ENCODE results near the gene HLF. TPM values are rescaled to one million over a fixed set of nuclear protein-coding genes. Genes with fewer than 3 reads are reported as not detected.

HLF gene
- total RNA-seq, 1 donor from 2014 or later = 35.7 TPM

GRCh38 chr17:55299890-55300289, 35.1 kb downstream of the HLF start:
- DNase-seq (ENCODE audit: missing footprints) = no peak
- no peak for ATAC-seq
- intact Hi-C loops (cut with DNase I) = loop anchor here (5.0 to 10.0 kb wide), 2 partner anchors 45 to 143 kb away; no protein-coding TSS in a partner anchor

GRCh38 chr17:55300479-55301290, 35.9 kb downstream of the HLF start:
- DNase-seq (ENCODE audit: missing footprints) = no peak
- intact Hi-C loops (cut with DNase I) = no loop called here
- ATAC-seq = no peak

- intact Hi-C loops (cut with DNase I) = no loop called here
- DNase-seq (ENCODE audit: missing footprints) (no peak), ATAC-seq (peak; percentile 47)
These were observed 37.0 kb downstream of the HLF start for GRCh38 chr17:55301521-55302406.

GRCh38 chr17:55302407-55302787, 37.6 kb downstream of the HLF start:
- intact Hi-C loops (cut with DNase I) = no loop called here
- DNase-seq (ENCODE audit: missing footprints) (no peak), ATAC-seq (no peak)

GRCh38 chr17:55303008-55303493, 38.3 kb downstream of the HLF start:
- ATAC-seq (no peak), DNase-seq (ENCODE audit: missing footprints) (no peak)
- intact Hi-C loops (cut with DNase I) = no loop called here

GRCh38 chr17:55303701-55304145, 39.0 kb downstream of the HLF start:
- ATAC-seq (no peak), DNase-seq (ENCODE audit: missing footprints) (no peak)
- intact Hi-C loops (cut with DNase I) = no loop called here

- ATAC-seq = no peak
- intact Hi-C loops (cut with DNase I) = no loop called here
- no peak for DNase-seq (ENCODE audit: missing footprints)
These were observed 39.6 kb downstream of the HLF start for GRCh38 chr17:55304171-55304859.

GRCh38 chr17:55305321-55306087, 40.7 kb downstream of the HLF start:
- DNase-seq (ENCODE audit: missing footprints) = no peak
- ATAC-seq = no peak
- intact Hi-C loops (cut with DNase I) = loop anchor here (5.0 kb wide), 1 partner anchor 207 kb away; the partner anchor contains the start of gene SMIM36

GRCh38 chr17:55307879-55308278, 43.1 kb downstream of the HLF start:
- DNase-seq (ENCODE audit: missing footprints) (no peak), ATAC-seq (no peak)
- intact Hi-C loops (cut with DNase I) = loop anchor here (5.0 kb wide), 1 partner anchor 204 kb away; the partner anchor contains the start of gene SMIM36

- intact Hi-C loops (cut with DNase I) = loop anchor here (5.0 kb wide), 1 partner anchor 203 kb away; the partner anchor contains the start of gene SMIM36
- ATAC-seq = no peak
These were observed 44.0 kb downstream of the HLF start for GRCh38 chr17:55308613-55309391.

GRCh38 chr17:55311767-55312375, 47.1 kb downstream of the HLF start:
- intact Hi-C loops (cut with DNase I) = no loop called here
- DNase-seq (ENCODE audit: missing footprints) = no peak
- ATAC-seq = no peak

More at GRCh38 chr17:55308613-55309391, 44.0 kb downstream of the HLF start:
- DNase-seq (ENCODE audit: missing footprints) = no peak

- ATAC-seq (no peak), DNase-seq (ENCODE audit: missing footprints) (no peak)
- intact Hi-C loops (cut with DNase I) = no loop called here
These were observed 48.1 kb downstream of the HLF start for GRCh38 chr17:55312852-55313251.

- intact Hi-C loops (cut with DNase I) = no loop called here
- DNase-seq (ENCODE audit: missing footprints) (no peak), ATAC-seq (no peak)
These were observed 49.5 kb downstream of the HLF start for GRCh38 chr17:55314061-55314783.

GRCh38 chr17:55314784-55315491, 50.2 kb downstream of the HLF start:
- DNase-seq (ENCODE audit: missing footprints) = no peak
- intact Hi-C loops (cut with DNase I) = no loop called here

GRCh38 chr17:55316499-55316898, 51.7 kb downstream of the HLF start:
- ATAC-seq (no peak), DNase-seq (ENCODE audit: missing footprints) (no peak)
- intact Hi-C loops (cut with DNase I) = no loop called here

More at GRCh38 chr17:55314784-55315491, 50.2 kb downstream of the HLF start:
- no peak for ATAC-seq

- intact Hi-C loops (cut with DNase I) = no loop called here
- DNase-seq (ENCODE audit: missing footprints) (no peak), ATAC-seq (no peak)
These were observed 52.5 kb downstream of the HLF start for GRCh38 chr17:55317284-55317683.

Measured in Right ventricle myocardium inferior (tissue), 1 donor.